H9 (cell line): ENCODE results near the gene RUNX1. TPM values are rescaled to one million over a fixed set of nuclear protein-coding genes. Genes with fewer than 3 reads are reported as not detected.

Experiments used
- DNase-seq: peaks from one replicate; pipeline ENCODE4 v3.0.0-alpha.2; 2017
- H2AFZ ChIP-seq: one replicate; pipeline ENCODE4 v1.6.1; 2013; ENCODE audit warnings: mild to moderate bottlenecking, low read length, control low read depth, moderate library complexity
- H2AK5ac ChIP-seq: 2 replicates; pipeline ENCODE4 v1.6.1; 2013; ENCODE audit warnings: low read length, control low read depth, mixed read lengths; ENCODE audit not compliant: insufficient read length
- H2BK120ac ChIP-seq: one replicate; pipeline ENCODE4 v1.6.1; 2013; ENCODE audit warnings: low read depth, mild to moderate bottlenecking, low read length, control low read depth, inconsistent platforms; ENCODE audit not compliant: poor library complexity, severe bottlenecking
- H2BK12ac ChIP-seq: 2 replicates; pipeline ENCODE4 v1.6.1; 2013; ENCODE audit warnings: low read length, control low read depth, mixed read lengths, low read depth; ENCODE audit not compliant: insufficient read length
- H2BK15ac ChIP-seq: 2 replicates; pipeline ENCODE4 v1.6.1; 2013; ENCODE audit warnings: low read depth, low read length, control low read depth
- H2BK20ac ChIP-seq: one replicate; pipeline ENCODE4 v1.6.1; 2013; ENCODE audit warnings: low read depth, mild to moderate bottlenecking, low read length, control low read depth, inconsistent platforms; ENCODE audit not compliant: poor library complexity, severe bottlenecking
- H2BK5ac ChIP-seq: 2 replicates; pipeline ENCODE4 v1.6.1; 2013; ENCODE audit warnings: low read length, control low read depth, mixed read lengths; ENCODE audit not compliant: insufficient read length
- H3K14ac ChIP-seq: 2 replicates; pipeline ENCODE4 v1.6.1; 2013; ENCODE audit warnings: low read length, control low read depth; ENCODE audit not compliant: insufficient read depth
- H3K18ac ChIP-seq: 2 replicates; pipeline ENCODE4 v1.6.1; 2013; ENCODE audit warnings: low read depth, mild to moderate bottlenecking, mixed read lengths, low read length, control low read depth; ENCODE audit not compliant: insufficient read length
- H3K23ac ChIP-seq: 2 replicates; pipeline ENCODE4 v1.6.1; 2013; ENCODE audit warnings: low read length, control low read depth, mixed read lengths, low read depth; ENCODE audit not compliant: insufficient read length
- H3K23me2 ChIP-seq: 2 replicates; pipeline ENCODE4 v1.6.1; 2013; ENCODE audit warnings: low read depth, mild to moderate bottlenecking, mixed read lengths, low read length, control low read depth; ENCODE audit not compliant: insufficient read length, poor library complexity, severe bottlenecking
- H3K27ac ChIP-seq: 2 replicates; pipeline ENCODE4 v1.5.1; 2013; ENCODE audit warnings: low read length, control low read depth, mixed read lengths, low read depth; ENCODE audit not compliant: insufficient read length
- H3K27me3 ChIP-seq: 2 replicates; pipeline ENCODE4 v1.6.1; 2013; ENCODE audit warnings: low read length, control low read depth, inconsistent platforms; ENCODE audit not compliant: insufficient read depth
- H3K4ac ChIP-seq: 2 replicates; pipeline ENCODE4 v1.6.1; 2013; ENCODE audit warnings: low read depth, mild to moderate bottlenecking, control low read depth, inconsistent platforms, low read length, moderate library complexity
- H3K4me1 ChIP-seq: 2 replicates; pipeline ENCODE4 v1.6.1; 2013; ENCODE audit warnings: low read length, control low read depth, inconsistent platforms; ENCODE audit not compliant: insufficient read depth
- H3K4me2 ChIP-seq: 2 replicates; pipeline ENCODE4 v1.6.1; 2013; ENCODE audit warnings: low read length, control low read depth, mixed read lengths; ENCODE audit not compliant: insufficient read length, insufficient read depth
- H3K56ac ChIP-seq: 2 replicates; pipeline ENCODE4 v1.6.1; 2013; ENCODE audit warnings: low read depth, mild to moderate bottlenecking, mixed read lengths, low read length, control low read depth; ENCODE audit not compliant: insufficient read length
- H3K79me1 ChIP-seq: 2 replicates; pipeline ENCODE4 v1.6.1; 2013; ENCODE audit warnings: low read depth, mild to moderate bottlenecking, moderate library complexity, low read length, control low read depth, inconsistent platforms; ENCODE audit not compliant: insufficient read depth, poor library complexity, severe bottlenecking
- H3K79me2 ChIP-seq: 2 replicates; pipeline ENCODE4 v1.6.1; 2013; ENCODE audit warnings: low read length, control low read depth, inconsistent platforms; ENCODE audit not compliant: insufficient read depth
- H3K9ac ChIP-seq: 2 replicates; pipeline ENCODE4 v1.6.1; 2013; ENCODE audit warnings: low read length, control low read depth, mixed read lengths; ENCODE audit not compliant: insufficient read length; ENCODE audit errors: extremely low read depth
- H3K9me3 ChIP-seq: one replicate; pipeline ENCODE4 v1.6.1; 2013; ENCODE audit warnings: low read depth, low read length, inconsistent platforms; ENCODE audit not compliant: control insufficient read depth
- H3T11ph ChIP-seq: one replicate; pipeline ENCODE4 v1.6.1; 2013; ENCODE audit warnings: mild to moderate bottlenecking, low read length, control low read depth, inconsistent platforms
- H4K20me1 ChIP-seq: one replicate; pipeline ENCODE4 v1.6.1; 2013; ENCODE audit not compliant: control insufficient read depth, insufficient read length, insufficient read depth
- H4K5ac ChIP-seq: 2 replicates; pipeline ENCODE4 v1.6.1; 2013; ENCODE audit warnings: low read depth, mild to moderate bottlenecking, mixed read lengths, low read length, control low read depth; ENCODE audit not compliant: insufficient read length
- H4K8ac ChIP-seq: replicated peaks from 2 replicates; pipeline ENCODE4 v1.6.1; 2013; ENCODE audit warnings: low read length, control low read depth, mixed read lengths, low read depth; ENCODE audit not compliant: insufficient read length
- H4K91ac ChIP-seq: 2 replicates; pipeline ENCODE4 v1.6.1; 2013; ENCODE audit warnings: low read depth, mild to moderate bottlenecking, moderate library complexity, mixed read lengths, low read length, control low read depth; ENCODE audit not compliant: insufficient read length
- H3K27ac Mint-ChIP-seq, 3 experiments: 2 replicates in 2 of 3; 3 replicates in 1 of 3; pipeline ENCODE4 v1.8.0; 2020 to 2021; ENCODE audit warnings: mixed read lengths in 3 of 3, mild to moderate bottlenecking in 1 of 3, moderate library complexity in 1 of 3
- H3K27me3 Mint-ChIP-seq: 2 replicates; pipeline ENCODE4 v1.8.0; 2021; ENCODE audit warnings: low read depth, mild to moderate bottlenecking, moderate library complexity, mixed read lengths
- H3K36me3 Mint-ChIP-seq, 3 experiments: 2 replicates in 2 of 3; 3 replicates in 1 of 3; pipeline ENCODE4 v1.8.0; 2020 to 2021; ENCODE audit warnings: low read depth in 3 of 3, mixed read lengths in 3 of 3; ENCODE audit not compliant: insufficient read depth in 1 of 3
- H3K4me1 Mint-ChIP-seq, 2 experiments: 2 replicates each; pipeline ENCODE4 v1.8.0; 2020; ENCODE audit warnings: mixed read lengths in 2 of 2
- H3K4me3 Mint-ChIP-seq, 2 experiments: 2 replicates in 1 of 2; 3 replicates in 1 of 2; pipeline ENCODE4 v1.8.0; 2020 to 2021; ENCODE audit warnings: mild to moderate bottlenecking in 2 of 2, mixed read lengths in 2 of 2, moderate library complexity in 1 of 2
- H3K9me3 Mint-ChIP-seq, 2 experiments: 2 replicates in 1 of 2; 3 replicates in 1 of 2; pipeline ENCODE4 v1.8.0; 2020; ENCODE audit warnings: mild to moderate bottlenecking in 2 of 2, mixed read lengths in 2 of 2, moderate library complexity in 1 of 2
- CTCF ChIP-seq: fragments of 200-600 bp; sonication (generic); conservative IDR thresholded peaks from 3 replicates; pipeline ENCODE4 v1.8.0; 2021; ENCODE audit warnings: antibody characterized with exemption, mild to moderate bottlenecking
- WGBS: extraction: QIAGEN DNeasy Blood & Tissue Kit; methylation state at CpG from one replicate; pipeline ENCODE4 v1.1.7; 2013; ENCODE audit warnings: missing lambda C conversion rate, low lambda C conversion rate, mixed read lengths; ENCODE audit not compliant: insufficient read length; ENCODE audit errors: extremely low coverage; 5-methylcytosine and 5-hydroxymethylcytosine counted together
- total RNA-seq: library from RNA; stranded (reverse); gene quantifications from 2 replicates; pipeline ENCODE4 v1.2.1, GENCODE V29; 2021

Gene RUNX1
- total RNA-seq, 1 experiment from 2014 or later: 0.72 TPM

- H2BK20ac ChIP-seq: no peak overlapping the region
- Mint-ChIP-seq H3K9me3 (peaks cover 0 to 5% of the 10 kb centered on the region in 2 experiments; a peak in 4 of 5 replicates), H3K4me1 (no peaks in the 10 kb centered on the region), H3K4me3 (no peak overlapping the region), H3K36me3 (no peaks in the 10 kb centered on the region; a peak in 1 of 7 replicates), H3K27me3 (no peaks in the 10 kb centered on the region; the same call in 1 of the 2 replicates), H3K27ac (no peak overlapping the region)
- H3T11ph ChIP-seq: no peak overlapping the region
- H3K27ac ChIP-seq: no peak overlapping the region
- H2BK15ac ChIP-seq: no peak overlapping the region
- no peak overlapping the region for H4K5ac ChIP-seq
- H4K8ac ChIP-seq: no peak overlapping the region
- no peak overlapping the region for H3K56ac ChIP-seq
- no peaks in the 10 kb centered on the region for H3K4me1 ChIP-seq
- H3K9me3 ChIP-seq: no peaks in the 10 kb centered on the region
- no peak overlapping the region for H3K4ac ChIP-seq
- H3K79me2 ChIP-seq: no peaks in the 10 kb centered on the region
- H3K4me2 ChIP-seq: no peak overlapping the region
- no peaks in the 10 kb centered on the region for H3K79me1 ChIP-seq
- no peak overlapping the region for H2BK120ac ChIP-seq
- H3K27me3 ChIP-seq: no peaks in the 10 kb centered on the region; the same call in 1 of the 2 replicates
- no peaks in the 10 kb centered on the region for H4K20me1 ChIP-seq
- DNase-seq: no peak
- H2BK12ac ChIP-seq: no peak overlapping the region
- no CpG with 5 or more reads among the region's 2 CpGs for WGBS
- no peak overlapping the region for H3K9ac ChIP-seq
- no peaks in the 10 kb centered on the region for H3K23me2 ChIP-seq
- H2AFZ ChIP-seq: no peak overlapping the region
- no peak overlapping the region for H3K23ac ChIP-seq
- no peak overlapping the region for H2AK5ac ChIP-seq
- H3K18ac ChIP-seq: no peak overlapping the region
- no peak overlapping the region for H2BK5ac ChIP-seq
- TF ChIP-seq CTCF: no peak
- no peak overlapping the region for H4K91ac ChIP-seq
- no peak overlapping the region for H3K14ac ChIP-seq
Observed at GRCh38 chr21:34761758-34762330, 287.3 kb downstream of the RUNX1 start.
